GM20000 (cell line): ENCODE measurements around the gene PIMREG.

Experiments used
- DNase-seq: peaks from one replicate; pipeline ENCODE4 v3.0.0; 2012; ENCODE audit warnings: low spot score
- CTCF ChIP-seq: IDR thresholded peaks from 2 replicates; pipeline ENCODE4 v1.5.1; 2012; ENCODE audit warnings: mild to moderate bottlenecking, control low read depth; ENCODE audit errors: extremely low read depth, missing control alignments

The PIMREG gene

DNA sequence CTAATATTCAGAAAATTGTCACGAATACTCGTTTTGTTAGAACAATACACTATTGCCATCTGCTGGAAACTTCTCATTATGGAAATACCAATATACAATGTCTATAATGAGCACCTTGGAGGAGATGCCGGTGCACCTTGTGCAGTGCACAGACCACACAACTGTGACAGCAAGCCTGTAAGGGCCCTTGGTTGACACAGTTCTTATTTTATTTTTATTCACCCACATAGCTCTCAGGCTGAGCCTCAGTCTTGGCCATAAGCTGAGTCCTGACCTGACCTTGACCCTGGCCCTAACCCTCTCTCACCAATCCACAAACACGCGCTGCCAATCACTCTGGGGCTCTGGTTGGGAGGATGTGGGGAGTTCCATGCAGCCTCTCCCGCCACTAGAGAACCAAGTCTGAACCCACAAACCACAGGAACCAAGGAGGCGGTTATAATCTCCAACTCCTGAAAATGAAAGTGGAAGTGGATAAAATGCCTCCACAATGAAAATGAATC lies 16.9 kb upstream of the PIMREG start:
- DNase-seq, result peak; percentile 52
- no peak for TF ChIP-seq CTCF

- DNase-seq, result no peak
- TF ChIP-seq CTCF, result no peak
Measured at GRCh38 chr17:6428207-6428965, 15.9 kb upstream of the PIMREG start.

DNA sequence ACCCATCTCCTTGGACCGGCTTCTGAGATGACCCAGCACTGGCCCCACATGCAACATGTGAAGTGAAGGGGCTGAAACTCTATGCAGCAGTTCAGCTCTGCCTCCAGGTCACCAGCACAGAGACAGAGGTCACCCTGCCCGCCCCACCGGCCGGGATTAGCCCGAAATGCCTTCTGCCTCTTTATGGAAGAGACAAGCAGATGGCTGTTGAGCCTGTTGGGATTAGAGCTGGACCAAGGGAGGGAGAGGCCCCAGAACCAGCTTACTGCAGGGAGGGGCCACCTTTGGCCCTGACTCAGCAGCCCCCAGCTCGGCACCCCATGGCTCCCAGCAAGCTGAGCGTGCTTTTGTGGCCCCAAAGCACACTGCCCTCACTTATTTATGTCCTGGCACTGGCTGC lies 15.0 kb upstream of the PIMREG start:
- no peak for DNase-seq
- no peak for TF ChIP-seq CTCF

GRCh38 chr17:6430769-6431168 lies 13.5 kb upstream of the PIMREG start:
- TF ChIP-seq CTCF, result peak; percentile 20
- DNase-seq, result no peak

DNA sequence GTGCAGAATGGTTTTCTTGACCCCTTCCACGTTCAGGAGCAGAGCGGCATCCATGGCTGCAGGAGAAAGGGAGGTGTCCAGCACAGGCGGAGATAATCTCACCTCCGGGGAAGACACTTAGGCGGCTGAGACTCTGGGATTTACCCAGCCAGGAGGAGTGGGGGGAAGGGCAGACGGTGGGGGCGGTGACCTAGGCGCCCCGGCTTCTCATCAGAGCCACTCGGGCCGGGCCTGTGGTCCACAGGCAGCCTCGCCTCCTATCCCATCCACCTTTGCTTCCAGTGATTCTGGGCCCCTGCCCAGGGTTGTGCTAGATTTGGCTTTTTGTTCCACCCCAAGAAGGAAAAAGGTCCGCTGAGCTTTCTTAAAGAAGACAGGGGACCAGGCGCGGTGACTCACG lies 9.2 kb upstream of the PIMREG start, which contains the start of gene AIPL1:
AIPL1 (minus strand) TSS at position 71 of the 400 bp plus-strand sequence; CDS start at position 54, 17 bp downstream.
- no peak for DNase-seq
- no peak for TF ChIP-seq CTCF

GRCh38 chr17:6435968-6436367 lies 8.3 kb upstream of the PIMREG start:
- peak; percentile 84 for DNase-seq
- peak; percentile 75 for TF ChIP-seq CTCF

GRCh38 chr17:6437466-6437865 lies 6.8 kb upstream of the PIMREG start:
- TF ChIP-seq CTCF, result no peak
- no peak for DNase-seq
